Adrenal gland (tissue), 5 donors: ENCODE measurements around the gene CRIP3.
"Not testable (repeated sequence)": the region's sequence is repeated elsewhere in the genome, so short reads cannot be mapped to it uniquely, and the experiment has no call there.

Experiments
- POLR2A ChIP-seq, 2 donors: fragments of 450-650 bp; IDR thresholded peaks; one replicate each; pipeline ENCODE4 v1.6.1; 2017; ENCODE audit warnings: antibody characterized with exemption in 2 of 2, mild to moderate bottlenecking in 2 of 2, moderate library complexity in 1 of 2
- TF ChIP-seq, protein P1 (sequence below), 6 experiments: fragments of 450-650 bp in 4 of 6; fragments of 200-600 bp in 2 of 6; sonication (generic) in 1 of 6; IDR thresholded peaks; 1 replicate in 5 of 6; 2 replicates in 1 of 6; pipeline versions ENCODE4 v1.5.1 to v1.8.0; 2016 to 2021; ENCODE audit warnings: antibody characterized with exemption in 6 of 6, mild to moderate bottlenecking in 2 of 6, moderate library complexity in 1 of 6
- donor health status: DM: no; HTN: no; CAD: no.

DNA sequence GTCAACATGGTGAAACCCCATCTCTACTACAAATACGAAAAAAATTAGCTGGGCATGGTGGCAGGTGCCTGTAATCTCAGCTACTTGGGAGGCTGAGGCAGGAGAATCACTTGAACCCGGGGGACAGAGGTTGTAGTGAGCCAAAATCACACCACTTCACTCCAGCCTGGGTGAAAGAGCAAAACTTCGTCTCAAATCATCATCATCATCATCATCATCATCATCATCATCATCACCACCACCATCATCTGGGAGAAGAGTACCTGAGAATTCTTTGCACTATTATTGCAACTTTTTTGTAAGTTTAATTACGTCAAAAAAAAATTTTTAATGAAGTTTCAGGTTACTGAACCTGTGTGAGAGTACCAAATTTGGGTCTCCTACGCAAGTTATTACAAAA lies 43.3 kb upstream of the CRIP3 start:
- TF ChIP-seq POLR2A (IDR thresholded peaks at IDR 0.05), result not testable (repeated sequence)
- TF ChIP-seq, protein P1, sequence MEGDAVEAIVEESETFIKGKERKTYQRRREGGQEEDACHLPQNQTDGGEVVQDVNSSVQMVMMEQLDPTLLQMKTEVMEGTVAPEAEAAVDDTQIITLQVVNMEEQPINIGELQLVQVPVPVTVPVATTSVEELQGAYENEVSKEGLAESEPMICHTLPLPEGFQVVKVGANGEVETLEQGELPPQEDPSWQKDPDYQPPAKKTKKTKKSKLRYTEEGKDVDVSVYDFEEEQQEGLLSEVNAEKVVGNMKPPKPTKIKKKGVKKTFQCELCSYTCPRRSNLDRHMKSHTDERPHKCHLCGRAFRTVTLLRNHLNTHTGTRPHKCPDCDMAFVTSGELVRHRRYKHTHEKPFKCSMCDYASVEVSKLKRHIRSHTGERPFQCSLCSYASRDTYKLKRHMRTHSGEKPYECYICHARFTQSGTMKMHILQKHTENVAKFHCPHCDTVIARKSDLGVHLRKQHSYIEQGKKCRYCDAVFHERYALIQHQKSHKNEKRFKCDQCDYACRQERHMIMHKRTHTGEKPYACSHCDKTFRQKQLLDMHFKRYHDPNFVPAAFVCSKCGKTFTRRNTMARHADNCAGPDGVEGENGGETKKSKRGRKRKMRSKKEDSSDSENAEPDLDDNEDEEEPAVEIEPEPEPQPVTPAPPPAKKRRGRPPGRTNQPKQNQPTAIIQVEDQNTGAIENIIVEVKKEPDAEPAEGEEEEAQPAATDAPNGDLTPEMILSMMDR (IDR thresholded peaks at IDR 0.05), result not testable (repeated sequence)
